Mammary epithelial cell (primary cell): ENCODE data around the gene DCLK2.

ENCODE experiments used
- CTCF ChIP-seq, 2 donors: IDR thresholded peaks in 1 of 2; conservative IDR thresholded peaks in 1 of 2; 2 replicates each; pipeline ENCODE4 v1.5.1; 2011 to 2012; ENCODE audit warnings: inconsistent platforms in 2 of 2, low read length in 2 of 2, mild to moderate bottlenecking in 2 of 2, control low read depth in 1 of 2, low read depth in 1 of 2; ENCODE audit not compliant: insufficient read depth in 1 of 2; ENCODE audit errors: extremely low read depth in 1 of 2
- EZH2 ChIP-seq: IDR thresholded peaks from 2 replicates; pipeline ENCODE4 v1.6.1; 2012; ENCODE audit warnings: low read length, inconsistent platforms, borderline replicate concordance

- TF ChIP-seq EZH2 (no peak), CTCF (conservative IDR thresholded peaks at IDR 0.05 in 1 of 2, IDR thresholded peaks at IDR 0.05 in 1 of 2; ENCODE audit: extremely low read depth in 1 of 2, insufficient read depth in 1 of 2, low read depth in 1 of 2, low read length in 2 of 2) (no peak)
These were observed 77.1 kb downstream of the DCLK2 start for GRCh38 chr4:150155391-150155790.
